LNCAP (cell line): ENCODE measurements around the gene ALS2CL.
A peak's percentile ranks its signal among the peaks of the same experiment; 100 is the strongest.

Experiments used
- CTCF ChIP-seq: fragments of 450-650 bp; IDR thresholded peaks from 2 replicates; pipeline ENCODE4 v1.5.1; 2017; ENCODE audit warnings: mild to moderate bottlenecking

Gene ALS2CL

GRCh38 chr3:46702246-46703012 is 8.9 kb upstream of the ALS2CL start:
- TF ChIP-seq CTCF = no peak

DNA sequence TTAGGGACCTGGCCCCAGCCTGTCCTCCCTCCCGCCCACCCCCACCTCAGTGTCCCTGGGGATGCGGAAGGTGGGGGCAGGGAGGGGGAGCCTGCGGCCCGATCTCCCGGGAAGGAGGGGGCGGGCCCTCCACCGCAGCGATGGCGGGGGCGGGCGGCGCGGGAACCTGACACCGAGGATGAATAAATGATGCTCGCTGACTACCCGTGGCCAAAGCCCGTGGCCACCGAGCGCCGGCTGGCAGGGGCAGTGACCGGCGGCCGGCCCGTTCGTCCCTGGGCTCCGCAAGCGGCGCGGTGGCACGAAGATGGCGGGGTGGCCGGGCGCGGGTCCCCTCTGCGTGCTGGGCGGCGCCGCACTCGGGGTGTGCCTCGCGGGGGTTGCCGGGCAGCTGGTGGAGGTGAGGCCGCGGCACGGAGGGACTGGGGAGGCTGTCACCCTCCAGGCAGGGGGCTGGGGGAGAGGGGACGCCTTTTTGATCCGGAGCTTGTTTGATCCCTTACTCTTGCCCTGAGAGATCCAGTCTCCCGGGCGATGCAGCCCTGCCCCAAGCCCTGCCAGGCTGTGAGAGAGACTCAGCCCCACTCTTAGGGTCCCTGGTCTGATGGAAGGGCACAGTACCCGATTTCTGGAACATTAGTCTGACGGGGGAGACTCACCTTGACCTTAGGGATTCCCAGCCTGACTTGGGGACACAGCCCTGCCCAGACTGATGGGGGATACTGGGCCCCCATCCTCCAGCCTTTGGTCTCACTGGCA is 7.9 kb upstream of the ALS2CL start, which contains the start of gene TMIE:
Gene TMIE, plus strand, starts transcription at position 212 of the 759 bp plus-strand sequence. Its CDS starts 96 bp downstream, at position 308.
- no peak for TF ChIP-seq CTCF

GRCh38 chr3:46700772-46701171 is 7.3 kb upstream of the ALS2CL start:
- TF ChIP-seq CTCF = no peak

GRCh38 chr3:46699676-46700523 is 6.4 kb upstream of the ALS2CL start:
- TF ChIP-seq CTCF = no peak

- no peak for TF ChIP-seq CTCF
Observed at GRCh38 chr3:46695962-46696894, 2.7 kb upstream of the ALS2CL start.

DNA sequence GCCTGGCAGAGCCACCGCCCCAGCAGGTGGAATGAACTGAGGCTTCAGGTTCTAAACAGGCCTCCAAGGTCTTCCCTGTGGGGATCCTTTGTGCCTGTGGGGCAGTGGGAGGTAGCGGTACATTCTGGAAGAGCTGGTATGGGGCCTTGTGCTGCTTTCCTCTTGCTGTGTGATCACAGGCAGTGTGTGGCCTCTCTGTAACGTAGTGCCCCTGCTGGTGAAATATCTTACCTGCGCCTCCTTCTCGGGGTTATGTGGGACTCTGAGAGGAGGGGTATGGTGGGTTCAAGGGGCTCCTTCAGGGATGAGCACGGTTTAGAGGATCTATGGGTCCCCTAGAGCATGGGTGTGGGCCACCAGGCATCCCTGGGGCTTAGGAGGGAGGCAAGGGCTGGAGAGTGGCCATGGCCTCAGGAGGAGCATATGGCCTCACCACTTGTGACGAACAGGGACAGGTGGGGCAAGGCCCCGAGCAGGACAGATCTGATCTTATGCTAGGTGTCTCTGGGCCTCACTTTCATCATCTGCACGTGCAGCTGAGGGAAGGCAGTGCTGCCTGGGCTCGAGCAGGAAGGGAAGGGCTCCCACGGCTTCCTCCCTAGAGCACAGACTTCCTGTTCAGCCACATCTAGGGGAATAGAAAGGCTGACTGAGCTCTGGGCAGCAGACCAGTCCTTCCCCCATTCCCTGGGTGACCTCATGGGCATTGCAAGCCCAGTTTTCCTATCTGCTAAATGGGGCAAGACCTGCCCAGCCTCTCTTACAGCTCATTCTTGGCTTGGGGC is 1.9 kb upstream of the ALS2CL start:
- peak; percentile 42 for TF ChIP-seq CTCF
